ENCODE measurements around the gene NBEA.

NBEA gene

DNA sequence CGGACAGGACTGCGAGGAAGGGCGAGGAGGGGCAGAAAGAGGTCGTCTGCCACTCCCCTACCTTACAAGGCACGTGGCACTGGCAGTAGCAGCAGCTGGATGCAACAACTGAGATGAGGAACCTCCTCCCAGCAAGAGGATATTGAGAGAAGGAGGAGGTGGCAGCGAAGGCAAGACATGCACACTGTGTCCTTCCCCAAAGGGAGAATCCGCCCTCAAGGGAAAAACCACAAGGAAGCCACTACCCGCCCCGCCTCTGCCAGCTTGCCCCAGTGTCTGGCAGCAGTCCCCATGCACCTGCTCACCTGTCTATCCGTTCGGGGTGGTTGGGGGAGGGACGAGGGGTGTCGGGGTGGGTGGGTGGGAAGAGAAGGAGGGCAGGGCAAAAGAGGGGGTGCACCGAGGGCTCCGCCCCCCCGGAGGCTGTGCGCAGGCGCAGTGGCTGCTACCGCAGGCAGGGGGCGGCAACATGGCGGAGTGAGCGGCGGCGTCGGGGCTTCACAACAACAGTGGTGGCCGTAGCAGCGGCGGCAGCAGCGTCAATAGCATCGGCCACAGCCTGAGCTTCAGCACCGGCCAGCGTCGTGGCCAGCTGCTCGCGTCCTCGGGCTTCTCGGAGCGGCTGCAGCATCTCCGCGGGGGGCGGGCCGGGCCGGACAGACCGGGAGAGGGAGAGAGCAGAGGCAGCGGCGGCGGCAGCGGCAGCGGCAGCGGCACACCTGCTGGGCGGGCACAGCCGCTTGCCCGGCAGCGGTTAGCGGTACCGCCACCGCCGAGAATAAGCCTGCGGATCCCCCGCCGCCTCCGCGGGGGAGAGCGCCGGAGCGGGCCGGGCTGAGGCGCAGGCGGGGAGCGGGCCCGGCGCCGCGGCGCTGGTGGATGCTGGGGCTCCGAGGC lies at the start of gene NBEA:
Gene NBEA, plus strand, starts transcription at position 436 of the 897 bp plus-strand sequence. CDS start 551 bp downstream, outside the sequence.
- TF ChIP-seq CTCF (IDR thresholded peaks at IDR 0.05): no peak

DNA sequence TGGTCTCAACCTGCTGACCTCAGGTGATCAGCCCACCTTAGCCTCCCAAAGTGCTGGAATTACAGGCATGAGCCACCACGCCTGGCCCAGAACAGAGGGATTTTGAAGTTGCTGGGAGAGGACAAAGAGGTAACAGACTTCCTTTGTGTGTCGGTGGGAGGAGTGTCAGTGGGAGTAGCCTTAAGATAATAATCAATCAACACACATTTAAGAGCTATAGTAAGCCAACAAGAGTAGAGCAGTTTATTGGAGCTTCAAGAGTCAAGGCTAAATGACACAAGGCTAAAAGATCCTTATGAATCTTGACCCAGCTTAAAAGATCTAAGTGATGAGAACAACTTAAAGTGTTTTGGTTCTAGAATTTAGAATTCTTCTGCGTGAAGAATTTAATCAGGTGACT lies 47.3 kb upstream of the NBEA start:
- no peak for TF ChIP-seq CTCF (IDR thresholded peaks at IDR 0.05)

- TF ChIP-seq CTCF (IDR thresholded peaks at IDR 0.05): no peak
These were observed 44.9 kb upstream of the NBEA start for GRCh38 chr13:34897220-34897619.

DNA sequence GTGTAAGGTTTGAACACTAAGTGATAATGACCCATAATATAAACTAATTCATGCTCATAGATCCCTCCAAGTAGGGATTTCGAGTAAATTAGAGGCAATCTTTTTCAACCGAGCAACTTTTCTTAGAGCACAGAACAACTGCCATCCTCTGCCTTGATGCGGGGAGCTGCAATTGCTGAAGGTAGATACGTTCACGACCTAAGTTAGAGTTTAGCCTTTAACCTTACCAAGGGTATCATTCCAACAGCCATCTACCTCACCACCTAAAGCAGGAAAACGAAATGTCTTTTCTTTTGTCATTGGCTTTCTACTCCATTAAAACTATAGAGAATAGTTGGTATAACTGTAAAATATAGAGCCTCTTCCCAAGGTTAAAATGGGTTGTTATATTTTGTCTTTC lies 42.2 kb upstream of the NBEA start:
- no peak for TF ChIP-seq CTCF (IDR thresholded peaks at IDR 0.05)

DNA sequence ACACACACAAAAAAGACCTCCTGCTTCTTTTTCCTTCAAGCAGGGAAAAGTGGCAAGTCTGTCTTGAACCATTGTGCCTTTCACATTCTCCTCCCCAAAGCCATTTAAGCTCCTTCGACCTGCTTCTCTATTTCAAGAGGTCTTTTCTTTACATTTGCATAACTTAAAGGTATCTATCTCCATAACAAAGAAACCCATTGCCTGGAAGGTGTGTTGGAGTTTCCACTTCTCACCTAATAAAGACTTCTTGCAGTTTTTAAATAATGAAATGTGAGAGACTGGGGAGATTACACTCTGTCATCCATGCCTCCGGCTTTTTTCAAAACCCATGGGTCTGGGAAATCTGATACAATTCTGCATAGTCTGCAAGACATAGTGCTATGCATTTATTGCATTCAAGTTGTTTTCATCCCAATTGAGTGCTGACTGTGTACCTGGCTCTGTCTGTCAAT lies 41.8 kb upstream of the NBEA start:
- TF ChIP-seq CTCF (IDR thresholded peaks at IDR 0.05): no peak

DNA sequence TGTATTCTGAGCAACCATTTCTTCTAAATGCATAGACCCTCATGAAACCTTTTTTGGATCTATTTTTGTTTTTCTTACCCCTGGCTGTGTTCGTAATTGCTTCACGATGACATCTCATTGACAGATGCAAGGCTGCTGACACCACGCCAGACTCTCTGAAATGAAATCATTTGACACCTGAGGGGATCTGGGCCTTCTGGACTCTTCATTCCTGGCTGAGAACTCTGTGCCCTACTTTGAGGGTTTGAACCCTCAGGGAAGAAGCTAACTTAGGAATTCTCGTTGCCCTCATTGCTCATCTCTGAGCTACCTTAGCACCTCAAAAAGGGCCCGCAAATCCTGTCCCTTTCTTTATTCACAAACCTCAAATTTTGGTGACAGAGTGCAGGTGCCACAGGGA lies 40.5 kb upstream of the NBEA start:
- no peak for TF ChIP-seq CTCF (IDR thresholded peaks at IDR 0.05)

DNA sequence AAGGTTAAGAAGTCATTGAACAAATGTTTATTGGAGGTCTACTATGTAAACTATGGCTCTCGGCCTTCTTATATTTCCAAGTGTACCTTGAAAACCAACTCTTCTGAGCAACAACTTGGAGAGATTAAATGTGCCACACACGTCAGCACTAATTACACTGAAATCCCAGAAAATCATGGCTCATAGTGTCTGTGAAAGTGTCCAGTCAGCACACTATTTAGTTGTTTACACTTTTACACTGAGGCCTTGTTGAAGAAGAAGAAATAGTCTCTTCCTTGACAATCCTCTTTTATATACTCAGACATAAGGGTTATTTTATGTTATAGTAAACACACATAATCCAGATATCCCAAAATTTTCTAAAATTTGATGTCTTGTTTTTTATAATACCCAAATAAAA lies 30.9 kb upstream of the NBEA start:
- TF ChIP-seq CTCF (IDR thresholded peaks at IDR 0.05): no peak

All from LNCAP (cell line).